Measurements from ENCODE around the gene CYTH1. TPM values are rescaled to one million over a fixed set of nuclear protein-coding genes. Genes with fewer than 3 reads are reported as not detected.

CYTH1 gene
- total RNA-seq, 1 experiment from 2014 or later: 9.7 TPM

GRCh38 chr17:78675316-78675616, 106.8 kb downstream of the CYTH1 start:
- Histone ChIP-seq H2BK15ac (ENCODE audit: low read depth, low read length) (no peak overlapping the region), H4K8ac (replicated peaks; ENCODE audit: insufficient read length, low read depth, low read length) (no peak overlapping the region), H4K5ac (ENCODE audit: insufficient read length, low read depth, low read length) (no peak overlapping the region), H3K14ac (ENCODE audit: insufficient read depth, low read length) (no peak overlapping the region), H3K4ac (ENCODE audit: low read depth, low read length) (no peak overlapping the region), H3K79me2 (ENCODE audit: insufficient read depth, low read length) (no peaks in the 10 kb centered on the region), H2AK5ac (ENCODE audit: insufficient read length, low read length) (no peak overlapping the region), H2BK5ac (ENCODE audit: insufficient read length, low read length) (no peak overlapping the region), H3K9me3 (ENCODE audit: control insufficient read depth, low read depth, low read length) (no peaks in the 10 kb centered on the region), H3K9ac (ENCODE audit: extremely low read depth, insufficient read length, low read length) (no peak overlapping the region), H2BK12ac (ENCODE audit: insufficient read length, low read depth, low read length) (no peak overlapping the region), H3K4me2 (ENCODE audit: insufficient read depth, insufficient read length, low read length) (no peak overlapping the region), H3K79me1 (ENCODE audit: insufficient read depth, low read depth, low read length, poor library complexity, severe bottlenecking) (no peaks in the 10 kb centered on the region), H3K18ac (ENCODE audit: insufficient read length, low read depth, low read length) (no peak overlapping the region), H3K56ac (ENCODE audit: insufficient read length, low read depth, low read length) (no peak overlapping the region), H3K27ac (ENCODE audit: insufficient read length, low read depth, low read length) (no peak overlapping the region), H4K20me1 (ENCODE audit: control insufficient read depth, insufficient read depth, insufficient read length) (peaks cover 2% of the 10 kb centered on the region), H2BK120ac (ENCODE audit: low read depth, low read length, poor library complexity, severe bottlenecking) (no peak overlapping the region), H4K91ac (ENCODE audit: insufficient read length, low read depth, low read length) (no peak overlapping the region), H3T11ph (ENCODE audit: low read length) (no peak overlapping the region), H3K23me2 (ENCODE audit: insufficient read length, low read depth, low read length, poor library complexity, severe bottlenecking) (no peaks in the 10 kb centered on the region), H2AFZ (ENCODE audit: low read length) (no peak overlapping the region), H3K27me3 (ENCODE audit: insufficient read depth, low read length) (no peaks in the 10 kb centered on the region), H2BK20ac (ENCODE audit: low read depth, low read length, poor library complexity, severe bottlenecking) (no peak overlapping the region), H3K23ac (ENCODE audit: insufficient read length, low read depth, low read length) (no peak overlapping the region), H3K4me1 (ENCODE audit: insufficient read depth, low read length) (no peaks in the 10 kb centered on the region)
- TF ChIP-seq, protein P1, sequence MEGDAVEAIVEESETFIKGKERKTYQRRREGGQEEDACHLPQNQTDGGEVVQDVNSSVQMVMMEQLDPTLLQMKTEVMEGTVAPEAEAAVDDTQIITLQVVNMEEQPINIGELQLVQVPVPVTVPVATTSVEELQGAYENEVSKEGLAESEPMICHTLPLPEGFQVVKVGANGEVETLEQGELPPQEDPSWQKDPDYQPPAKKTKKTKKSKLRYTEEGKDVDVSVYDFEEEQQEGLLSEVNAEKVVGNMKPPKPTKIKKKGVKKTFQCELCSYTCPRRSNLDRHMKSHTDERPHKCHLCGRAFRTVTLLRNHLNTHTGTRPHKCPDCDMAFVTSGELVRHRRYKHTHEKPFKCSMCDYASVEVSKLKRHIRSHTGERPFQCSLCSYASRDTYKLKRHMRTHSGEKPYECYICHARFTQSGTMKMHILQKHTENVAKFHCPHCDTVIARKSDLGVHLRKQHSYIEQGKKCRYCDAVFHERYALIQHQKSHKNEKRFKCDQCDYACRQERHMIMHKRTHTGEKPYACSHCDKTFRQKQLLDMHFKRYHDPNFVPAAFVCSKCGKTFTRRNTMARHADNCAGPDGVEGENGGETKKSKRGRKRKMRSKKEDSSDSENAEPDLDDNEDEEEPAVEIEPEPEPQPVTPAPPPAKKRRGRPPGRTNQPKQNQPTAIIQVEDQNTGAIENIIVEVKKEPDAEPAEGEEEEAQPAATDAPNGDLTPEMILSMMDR (conservative IDR thresholded peaks at IDR 0.05): no peak
- WGBS (ENCODE audit: extremely low coverage, insufficient read length, low lambda C conversion rate): no CpG with 5 or more reads among the region's 17 CpGs
- Mint-ChIP-seq H3K27me3 (ENCODE audit: low read depth) (no peaks in the 10 kb centered on the region), H3K36me3 (ENCODE audit: insufficient read depth in 1 of 3, low read depth in 3 of 3) (peaks cover 0 to 8% (median 5%) of the 10 kb centered on the region in 3 experiments; a peak in 5 of 7 replicates), H3K4me1 (peaks cover 12% of the 10 kb centered on the region in 2 experiments), H3K9me3 (peaks cover 0 to 3% of the 10 kb centered on the region in 2 experiments; a peak in 1 of 5 replicates), H3K4me3 (no peak overlapping the region), H3K27ac (no peak overlapping the region; a peak in 1 of 7 replicates)
- DNase-seq: no peak
